Prostate gland (tissue), 2 donors: ENCODE measurements around the gene DOCK11.

Source experiments
- CTCF ChIP-seq, 4 experiments: fragments of 200-600 bp in 2 of 4; fragments of 450-650 bp in 2 of 4; sonication (generic) in 2 of 4; IDR thresholded peaks; 1 replicate in 3 of 4; 2 replicates in 1 of 4; pipeline ENCODE4 v1.5.1; 2016 to 2019; ENCODE audit warnings: antibody characterized with exemption in 4 of 4, mild to moderate bottlenecking in 2 of 4, moderate library complexity in 2 of 4
- POLR2AphosphoS5 ChIP-seq: sonication (generic); formaldehyde crosslinking; IDR thresholded peaks from one replicate; pipeline ENCODE4 v1.6.1; 2017; ENCODE audit warnings: antibody characterized with exemption

GRCh38 chrX:118718737-118719136 is 223.1 kb downstream of the DOCK11 start:
- no peak for TF ChIP-seq CTCF (IDR thresholded peaks at IDR 0.05)
- TF ChIP-seq POLR2AphosphoS5 = no peak
